IgD-negative memory B cell (primary cell): ENCODE results near the gene NTRK1. TPM values are rescaled to one million over a fixed set of nuclear protein-coding genes. Genes with fewer than 3 reads are reported as not detected.

Experiments
- H3K27ac Mint-ChIP-seq, 3 donors: one replicate each; pipeline ENCODE4 v1.8.0; 2020 to 2022; ENCODE audit warnings: mild to moderate bottlenecking in 3 of 3, mixed read lengths in 3 of 3, moderate library complexity in 1 of 3
- H3K27me3 Mint-ChIP-seq: one replicate; pipeline ENCODE4 v1.8.0; 2021; ENCODE audit warnings: mixed read lengths
- H3K36me3 Mint-ChIP-seq: one replicate; pipeline ENCODE4 v1.8.0; 2020; ENCODE audit warnings: mild to moderate bottlenecking, mixed read lengths
- H3K4me1 Mint-ChIP-seq, 3 donors: one replicate each; pipeline ENCODE4 v1.8.0; 2020 to 2022; ENCODE audit warnings: mixed read lengths in 3 of 3, mild to moderate bottlenecking in 1 of 3
- H3K4me3 Mint-ChIP-seq, 4 donors: one replicate each; pipeline ENCODE4 v1.8.0; 2020 to 2022; ENCODE audit warnings: mild to moderate bottlenecking in 4 of 4, mixed read lengths in 4 of 4, moderate library complexity in 3 of 4
- H3K9me3 Mint-ChIP-seq, 3 donors: one replicate each; pipeline ENCODE4 v1.8.0; 2020 to 2021; ENCODE audit warnings: mixed read lengths in 3 of 3, mild to moderate bottlenecking in 1 of 3
- polyA plus RNA-seq: library from polyadenylated mRNA; unstranded; fragments of 300-500 nt; fragmentation: Illumina TruSeq; gene quantifications from one replicate; pipeline ENCODE4 v1.2.3, GENCODE V29; 2021

Gene NTRK1
- polyA plus RNA-seq, 1 donor from 2014 or later = not detected

DNA sequence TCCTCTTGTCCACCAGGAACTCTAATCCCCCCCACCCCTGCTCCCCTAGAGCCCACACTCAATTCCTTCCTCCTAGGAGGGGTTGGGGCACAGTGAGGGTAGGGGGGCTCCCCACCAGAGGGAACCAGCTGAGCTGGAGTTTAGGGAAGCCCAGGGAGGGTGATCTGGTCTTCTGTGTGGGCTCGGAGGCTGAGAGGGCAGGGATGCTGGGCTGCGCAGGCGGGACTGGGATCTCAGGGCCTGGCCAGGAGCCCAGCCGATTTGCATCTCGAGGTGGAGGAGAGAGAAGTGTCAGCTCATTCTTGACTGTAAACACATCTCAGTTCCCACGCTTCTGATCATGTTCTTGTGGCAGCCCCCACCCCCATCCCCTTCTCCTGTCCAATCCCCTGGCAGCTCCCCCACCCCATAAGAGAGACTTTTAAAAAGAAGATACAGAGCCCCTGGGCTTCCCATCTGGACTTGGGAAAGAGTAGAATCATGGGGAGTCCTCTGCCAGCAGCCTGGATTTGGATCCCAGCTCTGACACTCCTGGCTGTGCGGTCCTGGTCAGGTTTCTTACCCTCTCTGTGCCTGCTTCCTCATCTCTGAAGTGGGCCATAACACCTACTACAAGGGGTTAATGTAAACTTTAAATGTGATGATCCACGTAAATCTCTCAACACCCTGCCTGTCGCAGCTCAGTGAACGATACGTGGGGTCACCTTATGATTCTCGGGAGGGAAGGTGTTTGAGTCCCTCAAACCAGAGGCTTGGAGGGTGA lies 39.5 kb downstream of the NTRK1 start:
- Mint-ChIP-seq H3K9me3 (no peaks in the 10 kb centered on the region), H3K27ac (no peak overlapping the region), H3K4me3 (no peak overlapping the region), H3K4me1 (peaks cover 0 to 3% (median 0%) of the 10 kb centered on the region in 3 donors), H3K36me3 (no peaks in the 10 kb centered on the region), H3K27me3 (peaks cover 50% of the 10 kb centered on the region)

- peaks cover 49% of the 10 kb centered on the region for H3K27me3 Mint-ChIP-seq
- peaks cover 0 to 3% (median 0%) of the 10 kb centered on the region in 3 donors for H3K4me1 Mint-ChIP-seq
- H3K27ac Mint-ChIP-seq = peak overlapping the region in 1 of 3 donors; percentile 20
- no peaks in the 10 kb centered on the region for H3K36me3 Mint-ChIP-seq
- H3K9me3 Mint-ChIP-seq = no peaks in the 10 kb centered on the region
- H3K4me3 Mint-ChIP-seq = no peak overlapping the region
Observed at GRCh38 chr1:156900896-156901589, 40.4 kb downstream of the NTRK1 start.

- Mint-ChIP-seq H3K9me3 (no peaks in the 10 kb centered on the region), H3K27ac (peak overlapping the region in 1 of 3 donors; percentile 20), H3K36me3 (no peaks in the 10 kb centered on the region), H3K4me1 (peaks cover 0 to 3% (median 0%) of the 10 kb centered on the region in 3 donors), H3K4me3 (no peak overlapping the region), H3K27me3 (peaks cover 46% of the 10 kb centered on the region)
Observed at GRCh38 chr1:156901590-156901900, 40.9 kb downstream of the NTRK1 start.

GRCh38 chr1:156901966-156902915 lies 41.6 kb downstream of the NTRK1 start:
- Mint-ChIP-seq H3K36me3 (no peaks in the 10 kb centered on the region), H3K4me3 (peak overlapping the region in 2 of 4 donors; percentile 45 to 67), H3K4me1 (peaks cover 2 to 5% (median 3%) of the 10 kb centered on the region in 3 donors), H3K9me3 (peaks cover 0 to 2% (median 0%) of the 10 kb centered on the region in 3 donors), H3K27ac (peak overlapping the region in 1 of 3 donors; percentile 20), H3K27me3 (peaks cover 44% of the 10 kb centered on the region)

GRCh38 chr1:156903328-156904091 lies 42.8 kb downstream of the NTRK1 start:
- no peaks in the 10 kb centered on the region for H3K36me3 Mint-ChIP-seq
- no peak overlapping the region for H3K4me3 Mint-ChIP-seq
- H3K4me1 Mint-ChIP-seq = peaks cover 2 to 3% (median 3%) of the 10 kb centered on the region in 3 donors
- H3K27me3 Mint-ChIP-seq = peaks cover 33% of the 10 kb centered on the region
- H3K9me3 Mint-ChIP-seq = peaks cover 0 to 2% (median 0%) of the 10 kb centered on the region in 3 donors
- no peak overlapping the region for H3K27ac Mint-ChIP-seq

- Mint-ChIP-seq H3K4me3 (peak overlapping the region in 1 of 4 donors; percentile 35), H3K27me3 (peaks cover 27% of the 10 kb centered on the region), H3K9me3 (peaks cover 0 to 2% (median 0%) of the 10 kb centered on the region in 3 donors), H3K36me3 (no peaks in the 10 kb centered on the region), H3K4me1 (peaks cover 2 to 3% (median 2%) of the 10 kb centered on the region in 3 donors), H3K27ac (no peak overlapping the region)
Observed at GRCh38 chr1:156904187-156904959, 43.7 kb downstream of the NTRK1 start.

- H3K9me3 Mint-ChIP-seq = peaks cover 0 to 2% (median 0%) of the 10 kb centered on the region in 3 donors
- H3K4me3 Mint-ChIP-seq = no peak overlapping the region
- no peaks in the 10 kb centered on the region for H3K36me3 Mint-ChIP-seq
- H3K27ac Mint-ChIP-seq = no peak overlapping the region
- H3K4me1 Mint-ChIP-seq = peaks cover 2 to 3% (median 2%) of the 10 kb centered on the region in 3 donors
- H3K27me3 Mint-ChIP-seq = peaks cover 22% of the 10 kb centered on the region
Observed at GRCh38 chr1:156905176-156905575, 44.5 kb downstream of the NTRK1 start.

DNA sequence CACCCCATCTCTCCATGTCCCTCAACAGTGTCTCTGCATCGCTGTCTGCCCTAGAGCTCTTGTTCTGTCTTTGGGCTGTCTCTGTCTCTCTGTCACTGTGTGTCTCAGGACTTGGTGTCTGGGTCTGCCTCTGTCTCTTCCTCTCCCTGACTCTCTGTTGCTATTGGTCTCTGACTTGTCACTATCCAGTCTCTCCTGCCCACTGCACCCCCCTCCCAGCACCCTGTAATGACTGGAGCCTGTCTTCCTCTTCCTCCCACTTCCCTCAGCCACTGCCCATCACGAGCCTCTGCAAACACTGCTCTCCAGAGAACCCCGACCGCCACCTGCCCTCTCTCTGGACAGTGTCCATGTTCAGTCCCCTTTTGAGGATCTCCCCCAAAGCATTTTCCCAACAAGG lies 45.0 kb downstream of the NTRK1 start:
- Mint-ChIP-seq H3K9me3 (peaks cover 0 to 2% (median 0%) of the 10 kb centered on the region in 3 donors), H3K36me3 (no peaks in the 10 kb centered on the region), H3K27ac (no peak overlapping the region), H3K4me3 (peak overlapping the region in 1 of 4 donors; percentile 84), H3K27me3 (peaks cover 22% of the 10 kb centered on the region), H3K4me1 (peaks cover 2 to 3% (median 2%) of the 10 kb centered on the region in 3 donors)

GRCh38 chr1:156906206-156906906 lies 45.7 kb downstream of the NTRK1 start:
- Mint-ChIP-seq H3K4me3 (no peak overlapping the region), H3K27me3 (peaks cover 22% of the 10 kb centered on the region)

DNA sequence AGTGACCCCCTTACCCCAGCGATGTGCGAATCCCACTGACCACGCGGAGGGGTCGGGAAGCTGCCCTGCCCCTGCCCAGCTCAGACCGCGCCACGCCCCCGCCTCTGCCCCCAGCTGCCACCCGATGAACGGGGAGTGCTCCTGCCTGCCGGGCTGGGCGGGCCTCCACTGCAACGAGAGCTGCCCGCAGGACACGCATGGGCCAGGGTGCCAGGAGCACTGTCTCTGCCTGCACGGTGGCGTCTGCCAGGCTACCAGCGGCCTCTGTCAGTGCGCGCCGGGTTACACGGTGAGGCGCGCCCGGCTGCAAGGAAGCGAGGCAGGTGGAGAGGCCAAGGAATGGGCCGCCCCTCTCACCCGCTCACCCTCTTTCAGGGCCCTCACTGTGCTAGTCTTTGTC lies 47.9 kb downstream of the NTRK1 start:
- H3K9me3 Mint-ChIP-seq = peaks cover 0 to 2% (median 0%) of the 10 kb centered on the region in 3 donors
- no peaks in the 10 kb centered on the region for H3K36me3 Mint-ChIP-seq
- H3K27me3 Mint-ChIP-seq = peaks cover 22% of the 10 kb centered on the region
- no peak overlapping the region for H3K27ac Mint-ChIP-seq
- peaks cover 2 to 3% (median 2%) of the 10 kb centered on the region in 3 donors for H3K4me1 Mint-ChIP-seq
- no peak overlapping the region for H3K4me3 Mint-ChIP-seq

More at GRCh38 chr1:156906206-156906906, 45.7 kb downstream of the NTRK1 start:
- H3K9me3 Mint-ChIP-seq = peaks cover 0 to 2% (median 0%) of the 10 kb centered on the region in 3 donors
- no peak overlapping the region for H3K27ac Mint-ChIP-seq
- H3K36me3 Mint-ChIP-seq = no peaks in the 10 kb centered on the region
- H3K4me1 Mint-ChIP-seq = peaks cover 2 to 3% (median 2%) of the 10 kb centered on the region in 3 donors

DNA sequence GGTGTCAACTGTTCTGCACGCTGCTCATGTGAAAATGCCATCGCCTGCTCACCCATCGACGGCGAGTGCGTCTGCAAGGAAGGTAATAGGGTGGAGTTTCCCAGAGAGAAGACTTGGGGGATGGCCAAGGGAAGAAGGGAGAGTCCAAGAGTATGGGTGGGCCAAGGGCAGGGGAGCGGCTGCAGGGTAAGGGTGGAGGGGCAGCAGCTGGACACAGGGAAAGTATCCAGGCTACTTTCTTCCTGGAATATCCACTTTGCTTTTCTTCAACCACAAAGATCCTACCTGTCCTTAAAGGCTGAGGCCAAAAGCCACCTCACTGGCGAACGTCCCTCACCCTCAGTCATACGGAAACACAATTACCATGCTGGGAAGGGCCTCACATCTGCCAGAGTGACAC lies 48.3 kb downstream of the NTRK1 start:
- peaks cover 0 to 2% (median 0%) of the 10 kb centered on the region in 3 donors for H3K9me3 Mint-ChIP-seq
- H3K4me1 Mint-ChIP-seq = peaks cover 2 to 3% (median 2%) of the 10 kb centered on the region in 3 donors
- H3K27ac Mint-ChIP-seq = no peak overlapping the region
- H3K4me3 Mint-ChIP-seq = no peak overlapping the region
- no peaks in the 10 kb centered on the region for H3K36me3 Mint-ChIP-seq
- H3K27me3 Mint-ChIP-seq = peaks cover 22% of the 10 kb centered on the region

DNA sequence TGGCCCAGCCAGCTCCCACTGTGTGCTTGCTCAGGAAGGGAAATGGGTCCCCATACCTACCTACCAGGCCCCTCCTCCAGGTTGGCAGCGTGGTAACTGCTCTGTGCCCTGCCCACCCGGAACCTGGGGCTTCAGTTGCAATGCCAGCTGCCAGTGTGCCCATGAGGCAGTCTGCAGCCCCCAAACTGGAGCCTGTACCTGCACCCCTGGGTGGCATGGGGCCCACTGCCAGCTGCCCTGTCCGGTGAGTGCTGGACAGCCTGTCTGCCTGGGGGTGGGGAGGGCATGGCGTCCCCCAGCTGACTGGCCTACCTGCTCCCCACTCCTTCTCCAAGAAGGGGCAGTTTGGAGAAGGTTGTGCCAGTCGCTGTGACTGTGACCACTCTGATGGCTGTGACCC lies 49.0 kb downstream of the NTRK1 start:
- peaks cover under 1% of the 10 kb centered on the region for H3K36me3 Mint-ChIP-seq
- no peak overlapping the region for H3K27ac Mint-ChIP-seq
- H3K27me3 Mint-ChIP-seq = peaks cover 22% of the 10 kb centered on the region
- H3K9me3 Mint-ChIP-seq = peaks cover 0 to 2% (median 0%) of the 10 kb centered on the region in 3 donors
- peaks cover 2 to 3% (median 2%) of the 10 kb centered on the region in 3 donors for H3K4me1 Mint-ChIP-seq
- no peak overlapping the region for H3K4me3 Mint-ChIP-seq

- Mint-ChIP-seq H3K27ac (no peak overlapping the region), H3K36me3 (peaks cover 2% of the 10 kb centered on the region), H3K4me3 (peak overlapping the region in 1 of 4 donors; percentile 41), H3K9me3 (peaks cover 0 to 2% (median 0%) of the 10 kb centered on the region in 3 donors), H3K27me3 (peaks cover 23% of the 10 kb centered on the region), H3K4me1 (peaks cover 2 to 3% (median 2%) of the 10 kb centered on the region in 3 donors)
Observed at GRCh38 chr1:156910309-156910782, 49.7 kb downstream of the NTRK1 start.
